GM23338 (cell line): ENCODE results near the gene UBQLNL. TPM values are rescaled to one million over a fixed set of nuclear protein-coding genes. Genes with fewer than 3 reads are reported as not detected.

Experiments used
- ATAC-seq: fragments of 200-7000 bp; cut with Tn5 transposase; 3 replicates; pipeline ENCODE4 v1.9.1; 2020
- DNase-seq: peaks from one replicate; pipeline ENCODE4 v3.0.0-alpha.2; 2015; ENCODE audit warnings: low spot score
- H2AFZ ChIP-seq: fragments of 200-600 bp; sonication (generic); 2 replicates; pipeline ENCODE4 v1.8.0; 2016; ENCODE audit warnings: antibody characterized with exemption, mild to moderate bottlenecking, moderate library complexity
- H3F3A ChIP-seq: fragments of 200-600 bp; sonication (generic); replicated peaks from 2 replicates; pipeline ENCODE4 v1.8.0; 2017; ENCODE audit warnings: antibody characterized with exemption, mixed run types, low read depth
- H3K27ac ChIP-seq: fragments of 200-600 bp; sonication (generic); 2 replicates; pipeline ENCODE4 v1.6.1; 2016; ENCODE audit warnings: low read depth
- H3K27me3 ChIP-seq: fragments of 200-600 bp; sonication (generic); 2 replicates; pipeline ENCODE4 v1.8.0; 2016; ENCODE audit warnings: mild to moderate bottlenecking, mixed run types, moderate library complexity; ENCODE audit not compliant: insufficient read depth
- H3K36me3 ChIP-seq: fragments of 200-600 bp; sonication (generic); 2 replicates; pipeline ENCODE4 v1.8.0; 2016; ENCODE audit warnings: mild to moderate bottlenecking; ENCODE audit not compliant: insufficient read depth
- H3K4me1 ChIP-seq: fragments of 200-600 bp; sonication (generic); 2 replicates; pipeline ENCODE4 v1.8.0; 2016; ENCODE audit warnings: mild to moderate bottlenecking, moderate library complexity; ENCODE audit not compliant: insufficient read depth
- H3K4me2 ChIP-seq: fragments of 200-600 bp; sonication (generic); 2 replicates; pipeline ENCODE4 v1.7.1; 2017; ENCODE audit warnings: mixed run types
- H3K4me3 ChIP-seq: fragments of 200-600 bp; sonication (generic); 2 replicates; pipeline ENCODE4 v1.6.1; 2016; ENCODE audit warnings: mixed run types
- H3K79me2 ChIP-seq: fragments of 200-600 bp; sonication (generic); replicated peaks from 2 replicates; pipeline ENCODE4 v1.8.0; 2017; ENCODE audit warnings: mild to moderate bottlenecking; ENCODE audit not compliant: insufficient read depth
- H3K9me2 ChIP-seq: fragments of 200-600 bp; sonication (generic); 2 replicates; pipeline ENCODE4 v1.8.0; 2017; ENCODE audit not compliant: insufficient read depth
- H4K20me1 ChIP-seq: fragments of 200-600 bp; sonication (generic); replicated peaks from 2 replicates; pipeline ENCODE4 v1.8.0; 2017; ENCODE audit warnings: mild to moderate bottlenecking; ENCODE audit not compliant: insufficient read depth
- H3K27ac Mint-ChIP-seq: 2 replicates; pipeline ENCODE4 v1.8.0; 2020; ENCODE audit warnings: inconsistent platforms, mild to moderate bottlenecking, moderate library complexity, mixed read lengths
- H3K27me3 Mint-ChIP-seq: 3 replicates; pipeline ENCODE4 v1.8.0; 2022; ENCODE audit warnings: low read depth, mild to moderate bottlenecking, moderate library complexity, mixed read lengths, inconsistent platforms; ENCODE audit not compliant: insufficient read depth, poor library complexity
- H3K36me3 Mint-ChIP-seq: 3 replicates; pipeline ENCODE4 v1.8.0; 2021; ENCODE audit warnings: low read depth, mild to moderate bottlenecking, inconsistent platforms, moderate library complexity, mixed read lengths
- H3K4me1 Mint-ChIP-seq: 3 replicates; pipeline ENCODE4 v1.8.0; 2020; ENCODE audit warnings: mild to moderate bottlenecking, inconsistent platforms, mixed read lengths
- H3K4me3 Mint-ChIP-seq: 3 replicates; pipeline ENCODE4 v1.8.0; 2021; ENCODE audit warnings: moderate library complexity, mild to moderate bottlenecking, inconsistent platforms, mixed read lengths
- H3K9me3 Mint-ChIP-seq: 3 replicates; pipeline ENCODE4 v1.8.0; 2020; ENCODE audit warnings: moderate library complexity, mild to moderate bottlenecking, inconsistent platforms, mixed read lengths
- CREB1 ChIP-seq: fragments of 250-450 bp; sonication (Bioruptor Pico); IDR thresholded peaks from 2 replicates; pipeline ENCODE4 v1.5.0; 2020; ENCODE audit warnings: low read depth, mild to moderate bottlenecking, moderate library complexity
- EZH2 ChIP-seq: fragments of 200-600 bp; sonication (generic); IDR thresholded peaks from one replicate; pipeline ENCODE4 v1.8.0; 2017; ENCODE audit warnings: antibody characterized with exemption, mild to moderate bottlenecking, low read depth; ENCODE audit not compliant: unreplicated experiment
- EZH2phosphoT487 ChIP-seq: fragments of 200-600 bp; sonication (generic); IDR thresholded peaks from one replicate; pipeline ENCODE4 v1.8.1; 2018; ENCODE audit warnings: antibody characterized with exemption; ENCODE audit not compliant: unreplicated experiment
- JUNB ChIP-seq: IDR thresholded peaks from one replicate; pipeline ENCODE4 v1.6.1; 2016; ENCODE audit warnings: antibody characterized with exemption; ENCODE audit not compliant: unreplicated experiment
- NANOG ChIP-seq: IDR thresholded peaks from 2 replicates; pipeline ENCODE4 v1.6.1; 2016; ENCODE audit warnings: antibody characterized with exemption, borderline replicate concordance
- POLR2AphosphoS5 ChIP-seq: IDR thresholded peaks from 2 replicates; pipeline ENCODE4 v1.6.1; 2016; ENCODE audit warnings: antibody characterized with exemption, low read depth
- STAT1 ChIP-seq: IDR thresholded peaks from one replicate; pipeline ENCODE4 v1.6.1; 2016; ENCODE audit warnings: antibody characterized with exemption; ENCODE audit not compliant: unreplicated experiment
- ZNF114 ChIP-seq: fragments of 250-450 bp; sonication (Bioruptor Pico); IDR thresholded peaks from 2 replicates; pipeline ENCODE4 v1.5.0; 2020; ENCODE audit warnings: mild to moderate bottlenecking, moderate library complexity
- ZNF331 ChIP-seq: fragments of 250-450 bp; sonication (Bioruptor Pico); IDR thresholded peaks from 2 replicates; pipeline ENCODE4 v1.5.0; 2020; ENCODE audit warnings: low read depth, mild to moderate bottlenecking, moderate library complexity
- ZNF462 ChIP-seq: fragments of 250-450 bp; sonication (Bioruptor Pico); IDR thresholded peaks from 2 replicates; pipeline ENCODE4 v1.5.0; 2020; ENCODE audit warnings: mild to moderate bottlenecking, moderate library complexity
- polyA plus RNA-seq: library from polyadenylated mRNA; unstranded; fragments of >200 nt; fragmentation: Nextera tagmentation; extraction: Ambion mirVana; gene quantifications from 2 replicates; pipeline ENCODE4 v1.2.1, GENCODE V29; 2016
- total RNA-seq: library from RNA; depleted of rRNA; stranded (reverse); fragments of >200 nt; shearing (Covaris generic); gene quantifications from 2 replicates; pipeline ENCODE4 v1.2.3, GENCODE V29; 2014
- TF ChIP-seq, protein P1 (sequence below): IDR thresholded peaks from one replicate; pipeline ENCODE4 v1.6.1; 2018; ENCODE audit warnings: antibody characterized with exemption; ENCODE audit not compliant: unreplicated experiment
- TF ChIP-seq, protein P2 (sequence below), 2 experiments: fragments of 200-600 bp in 1 of 2; sonication (generic) in 1 of 2; conservative IDR thresholded peaks; 2 replicates each; pipeline versions ENCODE4 v1.5.1 to v1.6.1; 2016 to 2017; ENCODE audit warnings: antibody characterized with exemption in 2 of 2, low read depth in 2 of 2, mild to moderate bottlenecking in 2 of 2, moderate library complexity in 1 of 2
- TF ChIP-seq, protein P3 (sequence below): IDR thresholded peaks from 2 replicates; pipeline ENCODE4 v1.6.1; 2016; ENCODE audit warnings: antibody characterized with exemption

The UBQLNL gene
- total and polyA plus RNA-seq, 2 experiments from 2014 or later: 0.52 TPM; not detected in 1

- H3F3A ChIP-seq: no peaks in the 10 kb centered on the region
- no peaks in the 10 kb centered on the region for H3K79me2 ChIP-seq
- no peaks in the 10 kb centered on the region for H3K9me2 ChIP-seq
These were observed 40.2 kb upstream of the UBQLNL start for GRCh38 chr11:5556596-5557188.

More at GRCh38 chr11:5556596-5557188, 40.2 kb upstream of the UBQLNL start:
- Histone ChIP-seq H3K4me2 (no peak overlapping the region), H3K27me3 (no peaks in the 10 kb centered on the region), H3K4me1 (peaks cover 7% of the 10 kb centered on the region; the same call in 1 of the 2 replicates), H3K36me3 (no peaks in the 10 kb centered on the region), H2AFZ (peak overlapping the region; percentile 73; the same call in 1 of the 2 replicates), H4K20me1 (no peaks in the 10 kb centered on the region), H3K4me3 (no peak overlapping the region), H3K27ac (no peak overlapping the region)
- TF ChIP-seq, protein P1, sequence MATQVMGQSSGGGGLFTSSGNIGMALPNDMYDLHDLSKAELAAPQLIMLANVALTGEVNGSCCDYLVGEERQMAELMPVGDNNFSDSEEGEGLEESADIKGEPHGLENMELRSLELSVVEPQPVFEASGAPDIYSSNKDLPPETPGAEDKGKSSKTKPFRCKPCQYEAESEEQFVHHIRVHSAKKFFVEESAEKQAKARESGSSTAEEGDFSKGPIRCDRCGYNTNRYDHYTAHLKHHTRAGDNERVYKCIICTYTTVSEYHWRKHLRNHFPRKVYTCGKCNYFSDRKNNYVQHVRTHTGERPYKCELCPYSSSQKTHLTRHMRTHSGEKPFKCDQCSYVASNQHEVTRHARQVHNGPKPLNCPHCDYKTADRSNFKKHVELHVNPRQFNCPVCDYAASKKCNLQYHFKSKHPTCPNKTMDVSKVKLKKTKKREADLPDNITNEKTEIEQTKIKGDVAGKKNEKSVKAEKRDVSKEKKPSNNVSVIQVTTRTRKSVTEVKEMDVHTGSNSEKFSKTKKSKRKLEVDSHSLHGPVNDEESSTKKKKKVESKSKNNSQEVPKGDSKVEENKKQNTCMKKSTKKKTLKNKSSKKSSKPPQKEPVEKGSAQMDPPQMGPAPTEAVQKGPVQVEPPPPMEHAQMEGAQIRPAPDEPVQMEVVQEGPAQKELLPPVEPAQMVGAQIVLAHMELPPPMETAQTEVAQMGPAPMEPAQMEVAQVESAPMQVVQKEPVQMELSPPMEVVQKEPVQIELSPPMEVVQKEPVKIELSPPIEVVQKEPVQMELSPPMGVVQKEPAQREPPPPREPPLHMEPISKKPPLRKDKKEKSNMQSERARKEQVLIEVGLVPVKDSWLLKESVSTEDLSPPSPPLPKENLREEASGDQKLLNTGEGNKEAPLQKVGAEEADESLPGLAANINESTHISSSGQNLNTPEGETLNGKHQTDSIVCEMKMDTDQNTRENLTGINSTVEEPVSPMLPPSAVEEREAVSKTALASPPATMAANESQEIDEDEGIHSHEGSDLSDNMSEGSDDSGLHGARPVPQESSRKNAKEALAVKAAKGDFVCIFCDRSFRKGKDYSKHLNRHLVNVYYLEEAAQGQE: no peak
- TF ChIP-seq ZNF331 (CRISPR knock-in tag) (no peak), CREB1 (CRISPR knock-in tag) (no peak), STAT1 (no peak), ZNF114 (CRISPR knock-in tag) (no peak), JUNB (no peak), POLR2AphosphoS5 (no peak), EZH2phosphoT487 (no peak), EZH2 (no peak), ZNF462 (no peak), NANOG (no peak)
- TF ChIP-seq, protein P2, sequence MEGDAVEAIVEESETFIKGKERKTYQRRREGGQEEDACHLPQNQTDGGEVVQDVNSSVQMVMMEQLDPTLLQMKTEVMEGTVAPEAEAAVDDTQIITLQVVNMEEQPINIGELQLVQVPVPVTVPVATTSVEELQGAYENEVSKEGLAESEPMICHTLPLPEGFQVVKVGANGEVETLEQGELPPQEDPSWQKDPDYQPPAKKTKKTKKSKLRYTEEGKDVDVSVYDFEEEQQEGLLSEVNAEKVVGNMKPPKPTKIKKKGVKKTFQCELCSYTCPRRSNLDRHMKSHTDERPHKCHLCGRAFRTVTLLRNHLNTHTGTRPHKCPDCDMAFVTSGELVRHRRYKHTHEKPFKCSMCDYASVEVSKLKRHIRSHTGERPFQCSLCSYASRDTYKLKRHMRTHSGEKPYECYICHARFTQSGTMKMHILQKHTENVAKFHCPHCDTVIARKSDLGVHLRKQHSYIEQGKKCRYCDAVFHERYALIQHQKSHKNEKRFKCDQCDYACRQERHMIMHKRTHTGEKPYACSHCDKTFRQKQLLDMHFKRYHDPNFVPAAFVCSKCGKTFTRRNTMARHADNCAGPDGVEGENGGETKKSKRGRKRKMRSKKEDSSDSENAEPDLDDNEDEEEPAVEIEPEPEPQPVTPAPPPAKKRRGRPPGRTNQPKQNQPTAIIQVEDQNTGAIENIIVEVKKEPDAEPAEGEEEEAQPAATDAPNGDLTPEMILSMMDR (conservative IDR thresholded peaks at IDR 0.05; ENCODE audit: low read depth in 2 of 2): no peak
- TF ChIP-seq, protein P3, sequence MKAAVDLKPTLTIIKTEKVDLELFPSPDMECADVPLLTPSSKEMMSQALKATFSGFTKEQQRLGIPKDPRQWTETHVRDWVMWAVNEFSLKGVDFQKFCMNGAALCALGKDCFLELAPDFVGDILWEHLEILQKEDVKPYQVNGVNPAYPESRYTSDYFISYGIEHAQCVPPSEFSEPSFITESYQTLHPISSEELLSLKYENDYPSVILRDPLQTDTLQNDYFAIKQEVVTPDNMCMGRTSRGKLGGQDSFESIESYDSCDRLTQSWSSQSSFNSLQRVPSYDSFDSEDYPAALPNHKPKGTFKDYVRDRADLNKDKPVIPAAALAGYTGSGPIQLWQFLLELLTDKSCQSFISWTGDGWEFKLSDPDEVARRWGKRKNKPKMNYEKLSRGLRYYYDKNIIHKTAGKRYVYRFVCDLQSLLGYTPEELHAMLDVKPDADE: no peak
- H3K4me1 Mint-ChIP-seq: peaks cover 16% of the 10 kb centered on the region
- no peaks in the 10 kb centered on the region for H3K36me3 Mint-ChIP-seq
- no peak for DNase-seq
- ATAC-seq: peak; percentile 50
- no peak overlapping the region for H3K27ac Mint-ChIP-seq
- no peaks in the 10 kb centered on the region for H3K9me3 Mint-ChIP-seq
- no peak overlapping the region for H3K4me3 Mint-ChIP-seq
- no peaks in the 10 kb centered on the region for H3K27me3 Mint-ChIP-seq
